Smooth muscle cell (in vitro differentiated cells): ENCODE results near the gene ANKH. TPM values are rescaled to one million over a fixed set of nuclear protein-coding genes. Genes with fewer than 3 reads are reported as not detected.

Experiments
- DNase-seq: peaks from one replicate; lab custom pipeline; 2025; ENCODE audit not compliant: unreplicated experiment; lab: John Stamatoyannopoulos, UW
- H2AFZ ChIP-seq: fragments of 200-600 bp; sonication (generic); 2 replicates; pipeline ENCODE4 v1.6.0; 2016; ENCODE audit warnings: antibody characterized with exemption, low read depth, mild to moderate bottlenecking
- H3F3A ChIP-seq: fragments of 200-600 bp; sonication (generic); 2 replicates; pipeline ENCODE4 v1.6.0; 2017; ENCODE audit warnings: antibody characterized with exemption, low read depth
- H3K27ac ChIP-seq: fragments of 200-600 bp; sonication (generic); 2 replicates; pipeline ENCODE4 v1.5.1; 2016; ENCODE audit warnings: low read depth, mild to moderate bottlenecking
- H3K27me3 ChIP-seq: fragments of 200-600 bp; sonication (generic); 2 replicates; pipeline ENCODE4 v1.6.1; 2016; ENCODE audit warnings: low read depth, mild to moderate bottlenecking
- H3K36me3 ChIP-seq: fragments of 200-600 bp; sonication (generic); 2 replicates; pipeline ENCODE4 v1.5.1; 2016; ENCODE audit warnings: low read depth
- H3K4me1 ChIP-seq: fragments of 200-600 bp; sonication (generic); 2 replicates; pipeline ENCODE4 v1.5.1; 2016; ENCODE audit warnings: low read depth
- H3K4me2 ChIP-seq: fragments of 200-600 bp; sonication (generic); 2 replicates; pipeline ENCODE4 v1.6.0; 2016; ENCODE audit warnings: mild to moderate bottlenecking
- H3K4me3 ChIP-seq: fragments of 200-600 bp; sonication (generic); 2 replicates; pipeline ENCODE4 v1.5.1; 2016; ENCODE audit warnings: mild to moderate bottlenecking
- H3K79me2 ChIP-seq: fragments of 200-600 bp; sonication (generic); 2 replicates; pipeline ENCODE4 v1.6.0; 2016; ENCODE audit warnings: low read depth, mild to moderate bottlenecking
- H3K9ac ChIP-seq: fragments of 200-600 bp; sonication (generic); 2 replicates; pipeline ENCODE4 v1.6.0; 2016; ENCODE audit warnings: low read depth
- H3K9me3 ChIP-seq: fragments of 200-600 bp; sonication (generic); replicated peaks from 2 replicates; pipeline ENCODE4 v1.5.1; 2016; ENCODE audit warnings: low read depth
- H4K20me1 ChIP-seq: fragments of 200-600 bp; sonication (generic); 2 replicates; pipeline ENCODE4 v1.6.0; 2016; ENCODE audit warnings: low read depth
- WGBS: methylation state at CpG from one replicate; pipeline ENCODE4 v1.1.7; 2016; ENCODE audit warnings: low lambda C conversion rate; 5-methylcytosine and 5-hydroxymethylcytosine counted together
- polyA plus RNA-seq: library from polyadenylated mRNA; unstranded; fragments of >200 nt; fragmentation: Nextera tagmentation; extraction: Ambion mirVana; gene quantifications from 2 replicates; pipeline ENCODE4 v1.2.1, GENCODE V29; 2016
- total RNA-seq: library from RNA; depleted of rRNA; stranded (reverse); fragments of >200 nt; gene quantifications from 2 replicates; pipeline ENCODE4 v1.2.3, GENCODE V29; 2014
- TF ChIP-seq, protein P1 (sequence below): fragments of 200-600 bp; sonication (generic); IDR thresholded peaks from 2 replicates; pipeline ENCODE4 v1.5.1; 2017; ENCODE audit warnings: borderline replicate concordance, mild to moderate bottlenecking, antibody characterized with exemption; ENCODE audit not compliant: insufficient read depth, poor library complexity, severe bottlenecking

Gene ANKH
- total and polyA plus RNA-seq, 2 experiments from 2014 or later, result 48.0 to 56.6 TPM

DNA sequence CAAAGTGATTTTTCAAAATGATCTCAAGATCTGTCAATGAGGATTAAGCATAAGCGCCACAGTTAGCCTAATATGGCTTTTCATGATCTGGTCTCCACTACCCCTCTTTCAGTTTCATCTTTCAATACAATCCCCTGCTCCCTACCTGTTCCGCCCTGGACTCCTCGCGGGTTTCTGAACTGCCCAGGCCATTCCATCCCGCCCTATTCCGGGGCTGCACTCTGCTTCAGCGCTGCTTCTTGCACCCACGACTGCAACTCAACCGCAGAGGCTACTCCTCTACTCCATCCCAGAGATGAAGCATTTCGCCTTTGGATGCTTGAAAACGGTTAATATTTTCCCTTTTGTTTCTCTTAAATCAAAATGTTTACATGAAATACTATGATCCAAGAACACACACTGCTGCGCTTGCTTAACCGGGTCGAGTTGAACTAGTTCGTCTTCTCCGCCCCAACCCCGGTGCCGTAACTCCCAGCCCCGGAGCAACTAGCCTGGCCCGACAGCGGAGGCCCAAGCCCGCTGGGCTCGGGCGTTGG lies 207.8 kb downstream of the ANKH start:
- WGBS, result 5% methylated on average over 24 of the region's 24 CpGs
- Histone ChIP-seq H3K27ac (peak overlapping the region; percentile 80), H3K4me2 (peak overlapping the region; percentile 95), H3K4me3 (peak overlapping the region; percentile 70), H3K4me1 (peaks cover 15% of the 10 kb centered on the region), H3K9ac (peak overlapping the region; percentile 60), H3K36me3 (no peaks in the 10 kb centered on the region), H3F3A (peaks cover 4% of the 10 kb centered on the region), H3K9me3 (no peaks in the 10 kb centered on the region), H3K27me3 (no peaks in the 10 kb centered on the region), H3K79me2 (peaks cover 44% of the 10 kb centered on the region), H4K20me1 (peaks cover 37% of the 10 kb centered on the region), H2AFZ (peak overlapping the region; percentile 86)
- TF ChIP-seq, protein P1, sequence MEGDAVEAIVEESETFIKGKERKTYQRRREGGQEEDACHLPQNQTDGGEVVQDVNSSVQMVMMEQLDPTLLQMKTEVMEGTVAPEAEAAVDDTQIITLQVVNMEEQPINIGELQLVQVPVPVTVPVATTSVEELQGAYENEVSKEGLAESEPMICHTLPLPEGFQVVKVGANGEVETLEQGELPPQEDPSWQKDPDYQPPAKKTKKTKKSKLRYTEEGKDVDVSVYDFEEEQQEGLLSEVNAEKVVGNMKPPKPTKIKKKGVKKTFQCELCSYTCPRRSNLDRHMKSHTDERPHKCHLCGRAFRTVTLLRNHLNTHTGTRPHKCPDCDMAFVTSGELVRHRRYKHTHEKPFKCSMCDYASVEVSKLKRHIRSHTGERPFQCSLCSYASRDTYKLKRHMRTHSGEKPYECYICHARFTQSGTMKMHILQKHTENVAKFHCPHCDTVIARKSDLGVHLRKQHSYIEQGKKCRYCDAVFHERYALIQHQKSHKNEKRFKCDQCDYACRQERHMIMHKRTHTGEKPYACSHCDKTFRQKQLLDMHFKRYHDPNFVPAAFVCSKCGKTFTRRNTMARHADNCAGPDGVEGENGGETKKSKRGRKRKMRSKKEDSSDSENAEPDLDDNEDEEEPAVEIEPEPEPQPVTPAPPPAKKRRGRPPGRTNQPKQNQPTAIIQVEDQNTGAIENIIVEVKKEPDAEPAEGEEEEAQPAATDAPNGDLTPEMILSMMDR, result no peak
- DNase-seq, result no peak

DNA sequence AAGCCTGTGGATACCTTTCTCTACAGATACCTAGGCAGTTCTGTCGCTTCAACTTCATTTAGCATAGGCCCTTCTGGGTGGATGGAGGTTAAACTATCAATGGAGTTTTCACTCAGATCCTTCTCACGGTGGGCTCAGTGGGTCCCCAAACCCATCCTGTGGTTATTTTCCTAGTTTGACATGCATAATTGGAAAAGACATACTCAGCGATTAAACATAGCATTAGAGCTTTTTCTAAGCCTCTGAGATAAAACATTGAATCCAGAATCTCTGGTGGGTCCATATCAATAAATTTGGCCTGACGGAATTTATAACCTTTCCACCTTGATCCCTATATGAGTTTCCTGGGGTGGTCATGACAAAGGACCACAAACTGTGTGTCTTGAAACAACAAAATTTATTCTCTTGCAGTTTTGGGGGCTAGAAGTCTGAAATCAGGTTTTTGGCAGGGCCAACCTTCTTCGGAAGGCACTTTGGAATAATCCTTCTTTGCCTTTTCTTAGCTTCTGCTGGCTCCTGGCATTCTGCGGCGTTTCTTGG lies 208.8 kb downstream of the ANKH start:
- no peak overlapping the region for H3K9ac ChIP-seq
- H3K4me2 ChIP-seq, result peak overlapping the region; percentile 95
- 97% methylated on average over 7 of the region's 7 CpGs for WGBS
- DNase-seq, result no peak
- H3K27me3 ChIP-seq, result no peaks in the 10 kb centered on the region
- peaks cover 27% of the 10 kb centered on the region for H4K20me1 ChIP-seq
- H2AFZ ChIP-seq, result no peak overlapping the region
- no peak overlapping the region for H3K27ac ChIP-seq
- no peaks in the 10 kb centered on the region for H3K9me3 ChIP-seq
- H3K4me1 ChIP-seq, result peaks cover 15% of the 10 kb centered on the region
- peaks cover 34% of the 10 kb centered on the region for H3K79me2 ChIP-seq
- no peaks in the 10 kb centered on the region for H3K36me3 ChIP-seq
- no peak overlapping the region for H3K4me3 ChIP-seq
- peaks cover 4% of the 10 kb centered on the region for H3F3A ChIP-seq
- TF ChIP-seq, protein P1, result no peak

DNA sequence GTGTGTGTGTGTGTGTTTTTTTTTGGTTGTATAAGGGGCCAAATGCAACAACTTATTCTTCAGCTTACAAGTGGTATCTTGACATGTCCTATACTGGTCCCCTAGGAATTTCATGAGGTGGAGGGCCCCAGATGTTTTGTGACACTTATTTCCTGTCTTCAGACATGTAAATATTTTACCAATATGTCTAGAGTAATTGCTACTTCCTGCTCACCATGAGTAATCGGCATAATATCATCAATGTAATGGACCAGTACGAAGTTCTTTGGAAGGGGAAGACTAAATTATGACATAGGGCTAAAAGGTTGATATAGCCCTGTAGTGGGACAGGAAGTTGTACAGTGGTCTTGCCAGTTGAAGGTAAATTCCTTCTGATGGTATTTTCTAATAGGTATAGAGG lies 210.7 kb downstream of the ANKH start:
- Histone ChIP-seq H3K4me3 (no peak overlapping the region), H2AFZ (no peak overlapping the region), H3K27ac (peak overlapping the region; percentile 33), H3K27me3 (no peaks in the 10 kb centered on the region), H3K4me2 (no peak overlapping the region), H3K9me3 (no peaks in the 10 kb centered on the region), H3K4me1 (peaks cover 7% of the 10 kb centered on the region), H3F3A (peaks cover 4% of the 10 kb centered on the region), H3K79me2 (peaks cover 14% of the 10 kb centered on the region), H3K9ac (no peak overlapping the region), H4K20me1 (peaks cover 7% of the 10 kb centered on the region), H3K36me3 (no peaks in the 10 kb centered on the region)
- WGBS, result 88% methylated on average over 2 of the region's 2 CpGs
- DNase-seq, result no peak
- TF ChIP-seq, protein P1, result no peak
